Measurements from ENCODE around the gene COL13A1.

COL13A1 gene

GRCh38 chr10:69792341-69792740, 9.4 kb upstream of the COL13A1 start:
- no peak for DNase-seq

DNA sequence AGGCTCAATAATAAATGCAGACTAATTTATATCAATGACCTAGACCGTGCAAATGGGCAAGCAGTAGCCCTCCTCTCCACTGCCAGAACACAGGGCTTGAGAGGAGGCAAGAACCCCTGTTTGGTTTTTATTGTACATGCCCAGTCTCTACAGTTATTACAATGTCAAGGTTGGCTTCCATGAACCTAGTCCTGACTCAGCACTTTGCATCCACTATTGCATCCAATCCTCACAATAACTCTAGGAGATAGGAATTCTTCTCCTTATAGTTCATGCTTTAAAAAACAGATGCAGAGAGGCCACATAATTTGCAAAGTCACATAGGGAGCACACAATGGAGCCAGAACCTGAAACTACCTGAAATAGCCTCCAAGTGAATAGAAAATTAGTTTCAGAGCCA, 7.0 kb upstream of the COL13A1 start:
- DNase-seq = no peak

DNA sequence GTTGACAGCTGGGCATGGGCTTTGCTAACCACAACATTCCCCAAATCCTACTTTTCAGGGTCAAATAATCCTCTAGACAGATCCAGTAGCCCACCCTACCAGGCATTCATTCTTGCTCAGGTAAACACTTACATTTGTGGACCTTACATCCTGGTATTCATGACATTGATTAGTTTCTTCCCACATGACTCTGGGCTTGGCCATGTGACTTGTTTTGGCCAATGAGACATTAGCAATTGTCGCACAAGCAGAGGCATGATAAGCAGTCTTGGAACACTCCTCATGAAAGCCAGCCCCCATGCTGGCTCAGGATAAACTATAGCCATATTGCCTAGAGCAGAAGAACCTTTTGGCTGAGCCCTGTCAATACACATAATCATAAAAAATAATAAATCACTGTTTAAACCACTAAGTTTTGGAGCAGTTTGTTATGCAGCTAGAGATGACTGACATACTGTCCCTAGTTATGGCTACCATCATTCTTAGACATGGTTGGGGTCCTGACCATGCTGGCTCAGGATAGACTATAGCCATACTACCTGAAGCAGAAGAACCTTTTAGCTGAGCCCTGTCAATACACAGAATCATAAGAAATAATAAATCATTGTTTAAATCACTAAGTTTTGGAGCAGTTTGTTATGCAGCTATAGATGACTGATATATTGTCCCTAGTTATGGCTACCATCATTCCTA, 6.3 kb upstream of the COL13A1 start:
- DNase-seq = no peak

DNA sequence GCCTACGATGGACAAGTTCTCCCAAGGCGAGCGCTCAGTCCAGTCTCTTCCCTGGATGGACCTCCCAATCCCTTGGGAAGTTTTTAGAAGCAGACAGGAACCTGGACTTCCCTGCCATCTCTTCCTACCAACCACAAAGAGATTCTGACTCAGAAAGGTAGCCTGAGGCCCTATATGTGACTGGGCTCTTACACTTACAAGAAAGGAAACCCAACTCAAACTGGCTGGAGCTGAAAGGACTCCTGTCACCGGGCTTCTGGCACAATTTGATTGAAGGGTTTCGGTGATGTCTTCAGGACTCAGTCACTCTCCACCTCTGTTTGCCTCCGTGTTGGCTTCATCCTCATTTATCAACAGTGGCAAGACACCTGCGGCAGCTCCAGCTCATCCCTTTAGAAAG, 3.7 kb upstream of the COL13A1 start:
- no peak for DNase-seq

DNA sequence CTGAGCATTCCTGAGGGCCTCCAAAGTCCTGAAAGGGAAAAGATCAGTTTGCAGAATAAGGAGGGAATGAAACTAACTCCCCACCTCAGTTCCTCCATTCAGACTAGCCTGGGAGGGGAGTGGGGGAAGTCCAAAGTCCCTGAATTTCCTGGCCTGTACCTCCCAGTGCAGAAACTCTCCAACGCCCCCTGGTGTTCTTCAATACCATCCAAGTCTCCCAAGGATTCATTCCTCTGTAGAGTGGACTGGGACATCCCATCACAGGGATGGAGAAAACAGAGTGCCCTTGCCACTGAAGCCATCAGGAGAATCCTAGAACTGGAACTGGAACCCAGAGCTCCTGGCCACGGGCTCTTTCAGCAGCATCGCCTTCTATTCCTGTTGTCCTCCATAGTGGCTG, 1.6 kb upstream of the COL13A1 start:
- DNase-seq = peak; percentile 72

- no peak for DNase-seq
Measured at GRCh38 chr10:69800665-69801064, 1.0 kb upstream of the COL13A1 start.

- DNase-seq = peak; percentile 58
Measured at GRCh38 chr10:69801094-69801433, 642 bp upstream of the COL13A1 start.

- peak; percentile 47 for DNase-seq
Measured at GRCh38 chr10:69802424-69803161, 887 bp downstream of the COL13A1 start.

DNA sequence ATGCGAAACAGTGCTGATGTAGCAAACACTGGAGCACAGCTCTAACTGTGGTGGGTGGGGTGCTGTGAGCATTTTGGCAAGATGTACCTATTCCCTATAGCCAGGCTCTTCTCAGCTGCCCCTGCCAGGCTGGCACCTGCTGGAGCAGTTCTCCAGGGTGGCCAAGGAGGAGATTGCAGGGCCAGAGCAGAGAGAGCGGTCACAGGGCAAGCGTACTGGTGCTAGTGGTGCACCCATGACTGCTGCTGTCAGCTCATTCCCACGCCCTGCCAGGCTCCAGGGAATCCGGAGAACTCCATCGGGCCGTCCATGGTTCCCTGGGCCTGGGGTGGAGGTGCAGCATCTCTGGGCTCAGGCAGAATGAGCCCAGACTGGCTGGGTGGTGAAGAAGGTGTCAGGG, 2.1 kb downstream of the COL13A1 start:
- no peak for DNase-seq

DNA sequence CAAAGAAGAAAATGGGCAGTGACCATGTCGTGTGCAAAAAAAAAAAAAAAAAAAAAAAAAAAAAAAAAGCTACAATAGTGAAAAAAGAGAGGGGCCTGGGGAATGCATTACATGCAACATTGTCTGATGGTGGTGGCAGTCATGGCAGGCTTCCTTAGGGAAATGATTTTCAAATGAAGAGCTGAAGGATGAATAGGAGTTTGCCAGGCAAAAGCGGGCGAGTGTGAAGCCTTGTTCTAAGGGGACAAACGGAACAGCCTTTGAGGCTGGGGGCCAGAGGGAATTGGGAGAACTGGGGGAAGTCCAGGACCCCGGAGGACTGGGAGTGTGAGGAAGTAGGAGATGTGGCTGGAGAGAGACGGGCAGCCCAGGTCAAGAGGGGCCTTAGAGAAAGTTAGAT, 3.1 kb downstream of the COL13A1 start:
- no peak for DNase-seq

DNA sequence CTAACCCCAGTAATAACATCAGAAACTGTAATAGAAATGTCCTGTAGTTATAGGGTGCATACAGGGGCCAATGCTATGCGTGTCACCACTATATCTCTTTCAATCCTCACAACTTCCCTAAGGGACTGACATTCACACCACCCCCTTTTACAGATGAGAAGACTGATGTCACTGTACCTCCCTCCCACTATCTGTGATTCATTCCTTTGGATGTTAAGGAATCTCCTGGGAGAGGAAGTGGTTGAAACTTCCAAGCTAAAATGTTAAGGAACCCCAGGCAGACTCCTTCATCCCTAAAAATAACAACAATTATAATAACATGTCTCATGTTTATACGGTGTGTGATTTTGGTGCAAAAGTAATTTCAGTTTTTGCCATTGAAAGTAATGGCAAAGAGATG, 5.4 kb downstream of the COL13A1 start:
- DNase-seq = peak; percentile 82

DNA sequence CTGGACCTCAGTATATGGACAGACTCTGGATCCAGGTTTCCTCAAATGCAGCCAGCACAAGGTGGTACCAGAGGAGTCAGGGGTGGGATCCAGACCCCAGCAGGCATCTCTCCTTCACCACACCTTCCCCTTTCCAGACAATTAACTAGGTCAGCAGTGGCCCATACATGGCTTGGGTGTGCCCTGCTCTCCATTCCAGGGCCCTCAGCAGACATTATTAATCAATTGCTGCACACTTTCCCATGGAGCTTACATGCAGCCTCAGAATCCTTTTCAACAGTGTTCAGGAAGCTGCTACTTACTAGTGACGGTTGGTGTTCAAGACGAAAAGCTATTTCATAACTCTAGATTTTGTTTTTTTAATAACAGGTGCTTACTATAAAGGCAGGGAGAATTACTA, 6.0 kb downstream of the COL13A1 start:
- DNase-seq = peak; percentile 48

GRCh38 chr10:69809318-69809717, 7.6 kb downstream of the COL13A1 start:
- no peak for DNase-seq

GRCh38 chr10:69810097-69810496, 8.4 kb downstream of the COL13A1 start:
- no peak for DNase-seq

DNA sequence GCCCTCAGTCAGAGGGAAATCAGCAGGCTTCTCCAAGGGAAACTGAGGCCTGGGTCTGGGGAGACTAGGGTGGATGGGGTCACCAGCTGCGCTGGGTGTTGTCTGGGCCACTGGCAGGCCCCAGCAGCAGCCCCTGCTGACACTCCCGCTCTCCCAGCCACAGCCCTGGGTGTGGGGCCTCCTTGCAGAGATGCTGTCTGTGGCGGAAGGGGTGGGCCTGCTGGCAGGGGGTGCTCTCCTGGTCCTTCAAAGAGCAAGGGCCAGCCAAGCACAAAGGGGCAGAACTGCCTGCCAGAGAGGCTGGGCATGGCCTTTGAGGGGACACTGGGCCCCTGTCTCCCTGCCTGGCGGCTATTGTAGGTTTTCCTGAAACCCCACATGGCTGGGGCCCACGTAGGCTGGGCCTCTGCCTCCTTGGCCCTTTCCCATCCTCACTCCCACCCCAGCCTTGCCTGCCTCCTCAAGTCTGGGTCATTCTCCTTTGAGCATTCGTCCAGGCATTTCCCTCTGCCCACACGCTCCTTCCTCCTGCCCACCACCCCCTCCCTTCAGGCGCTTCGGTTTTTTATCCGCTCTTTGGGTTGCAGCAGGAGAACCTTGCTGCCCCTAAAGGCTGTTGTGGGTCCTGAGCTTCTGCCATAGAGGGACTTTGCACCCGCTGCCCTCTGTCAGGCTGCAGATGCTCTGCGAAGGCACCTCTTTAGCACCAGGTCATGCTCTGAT, 9.1 kb downstream of the COL13A1 start:
- no peak for DNase-seq

DNA sequence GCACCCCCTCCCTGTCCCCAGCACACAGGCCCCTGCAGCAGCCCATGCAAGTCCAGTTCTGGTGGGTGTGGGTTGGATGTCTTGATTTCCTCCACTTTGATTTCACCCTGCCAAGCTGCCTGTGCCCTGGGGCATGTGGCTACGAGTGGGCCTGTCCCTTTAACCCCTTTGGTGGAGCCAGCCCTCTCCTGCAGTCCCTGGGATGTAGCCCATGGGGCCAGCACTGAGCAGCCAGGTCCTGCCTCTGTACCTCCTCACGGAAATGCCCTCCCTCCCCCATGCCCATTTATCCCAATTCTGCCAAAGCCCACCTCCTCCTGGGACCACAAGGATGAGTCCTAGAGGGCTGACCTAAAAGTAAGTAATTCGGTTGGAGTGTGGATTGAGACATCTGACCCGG, 11.9 kb downstream of the COL13A1 start:
- no peak for DNase-seq

- no peak for DNase-seq
Measured at GRCh38 chr10:69814251-69814650, 12.5 kb downstream of the COL13A1 start.

DNA sequence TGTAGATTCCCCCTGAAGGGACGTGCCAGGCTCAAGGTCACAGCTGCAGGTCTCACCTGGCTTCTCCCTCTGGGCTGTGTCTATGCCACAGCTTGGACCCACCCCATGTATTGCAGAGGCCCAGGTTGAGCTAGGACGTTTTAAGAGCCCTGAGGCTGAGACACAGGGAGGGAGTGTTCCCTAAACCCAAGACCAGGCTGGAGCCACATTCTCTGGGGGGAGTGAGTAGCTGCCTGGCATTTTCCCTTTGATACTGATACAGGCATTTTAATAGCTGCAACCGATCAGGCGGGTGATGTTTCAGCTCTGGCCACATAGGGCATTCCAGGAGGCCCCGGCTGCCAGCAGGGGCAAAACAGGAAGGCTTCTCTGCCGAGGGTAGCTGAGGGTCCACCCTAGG, 13.4 kb downstream of the COL13A1 start:
- DNase-seq = no peak

GRCh38 chr10:69816521-69816920, 14.8 kb downstream of the COL13A1 start:
- no peak for DNase-seq

DNA sequence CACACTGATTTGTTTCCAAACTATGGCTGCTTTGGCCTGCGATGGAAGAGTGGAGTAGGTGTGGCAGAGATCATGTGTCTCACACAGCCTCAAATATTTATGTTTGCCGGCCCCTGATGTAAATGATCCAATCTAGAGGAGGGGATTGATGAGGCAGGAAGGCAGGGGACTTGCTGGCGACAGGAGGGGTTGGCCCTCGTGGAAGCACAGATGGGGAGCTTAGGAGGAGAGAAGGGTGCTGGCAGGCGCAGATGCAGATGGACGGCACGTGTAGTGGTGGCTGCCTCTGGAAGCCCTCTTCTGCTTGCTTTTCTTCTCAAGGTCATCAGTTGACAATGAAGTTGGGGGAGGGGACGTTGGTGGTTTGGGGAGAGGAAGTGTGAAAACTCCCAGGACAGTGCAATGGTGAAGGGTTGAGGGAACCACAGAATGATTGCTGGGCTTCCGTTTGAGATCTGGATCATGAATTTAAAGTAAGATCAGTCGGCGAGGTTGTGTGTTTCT, 15.4 kb downstream of the COL13A1 start:
- DNase-seq = no peak

- DNase-seq = no peak
Measured at GRCh38 chr10:69818676-69819239, 17.1 kb downstream of the COL13A1 start.

DNA sequence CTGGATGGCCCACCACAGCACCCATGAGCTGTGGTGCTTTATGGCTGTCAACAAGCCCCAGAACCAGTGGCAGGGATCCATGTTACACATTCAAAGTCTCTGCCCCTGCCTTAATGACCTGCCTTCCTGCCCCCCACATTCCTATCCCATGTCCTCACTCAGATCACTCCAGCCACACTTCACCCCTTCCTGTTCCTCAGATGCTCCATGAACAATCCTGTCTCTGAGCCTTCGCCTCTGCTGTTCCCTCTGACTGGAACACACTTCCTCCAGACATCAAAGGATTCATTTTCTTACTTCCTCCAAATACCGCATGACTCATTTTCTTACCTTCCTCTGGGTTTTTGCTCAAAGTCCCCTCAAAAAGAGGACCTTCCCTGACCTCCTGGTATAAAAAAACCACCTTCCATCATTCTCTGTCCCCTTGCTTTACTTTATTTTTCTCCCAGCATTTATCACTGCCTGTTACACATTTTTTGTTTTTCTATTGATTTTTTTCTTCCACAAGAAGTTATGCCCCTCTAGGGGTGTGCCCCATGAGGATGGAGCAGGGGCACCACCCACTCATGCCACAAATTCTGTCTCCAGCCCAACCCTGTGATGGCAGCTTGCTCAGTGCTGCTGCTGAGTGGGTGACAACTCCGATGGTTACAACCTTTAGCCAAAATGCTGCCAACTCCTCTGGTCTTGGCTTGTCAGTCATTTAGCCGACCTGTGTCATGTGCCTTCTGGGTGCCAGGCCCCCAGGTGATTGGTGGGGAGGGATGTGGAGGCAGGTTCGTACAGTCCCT, 18.2 kb downstream of the COL13A1 start:
- DNase-seq = peak; percentile 60
